Measurements from ENCODE around the gene KLHL42.

Gene KLHL42

GRCh38 chr12:27808841-27809240 lies 28.8 kb downstream of the KLHL42 start:
- CTCF ChIA-PET, result no interaction called here
- Histone ChIP-seq H3K4me1 (ENCODE audit: control insufficient read depth, insufficient read depth, low read length) (no peaks in the 10 kb centered on the region), H3K36me3 (ENCODE audit: control insufficient read depth in 2 of 2, insufficient read depth in 1 of 2, low read length in 2 of 2) (no peaks in the 10 kb centered on the region), H3K27ac (ENCODE audit: extremely low read depth, low read depth, low read length) (no peak overlapping the region), H3K4me3 (ENCODE audit: low read depth, low read length) (no peak overlapping the region), H3K9me3 (ENCODE audit: control insufficient read depth, insufficient read depth, low read depth, low read length) (no peaks in the 10 kb centered on the region)
- POLR2A ChIA-PET, result no interaction called here
- TF ChIP-seq GFI1B (tag by site-specific recombination; IDR thresholded peaks at IDR 0.05) (no peak), MEIS1 (CRISPR knock-in tag; IDR thresholded peaks at IDR 0.05; ENCODE audit: borderline replicate concordance) (no peak), GLI2 (tag by site-specific recombination; IDR thresholded peaks at IDR 0.05; ENCODE audit: borderline replicate concordance, low read depth) (no peak), ZBTB6 (tag by site-specific recombination; IDR thresholded peaks at IDR 0.05) (no peak), ZNF548 (tag by site-specific recombination; IDR thresholded peaks at IDR 0.05) (no peak), ZNF292 (tag by site-specific recombination; IDR thresholded peaks at IDR 0.05; ENCODE audit: borderline replicate concordance, low read depth) (no peak), ZNF311 (tag by site-specific recombination; IDR thresholded peaks at IDR 0.05; ENCODE audit: borderline replicate concordance) (no peak), ZNF747 (tag by site-specific recombination; IDR thresholded peaks at IDR 0.05) (no peak)
- TF ChIP-seq, protein P1, sequence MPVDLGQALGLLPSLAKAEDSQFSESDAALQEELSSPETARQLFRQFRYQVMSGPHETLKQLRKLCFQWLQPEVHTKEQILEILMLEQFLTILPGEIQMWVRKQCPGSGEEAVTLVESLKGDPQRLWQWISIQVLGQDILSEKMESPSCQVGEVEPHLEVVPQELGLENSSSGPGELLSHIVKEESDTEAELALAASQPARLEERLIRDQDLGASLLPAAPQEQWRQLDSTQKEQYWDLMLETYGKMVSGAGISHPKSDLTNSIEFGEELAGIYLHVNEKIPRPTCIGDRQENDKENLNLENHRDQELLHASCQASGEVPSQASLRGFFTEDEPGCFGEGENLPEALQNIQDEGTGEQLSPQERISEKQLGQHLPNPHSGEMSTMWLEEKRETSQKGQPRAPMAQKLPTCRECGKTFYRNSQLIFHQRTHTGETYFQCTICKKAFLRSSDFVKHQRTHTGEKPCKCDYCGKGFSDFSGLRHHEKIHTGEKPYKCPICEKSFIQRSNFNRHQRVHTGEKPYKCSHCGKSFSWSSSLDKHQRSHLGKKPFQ (tag by site-specific recombination; IDR thresholded peaks at IDR 0.05), result no peak

- ChIA-PET CTCF (interaction anchor here (2.5 kb wide), 1 partner anchor 11 kb away, joined by 13 read pairs; no protein-coding TSS in a partner anchor), POLR2A (no interaction called here)
- H3K27ac ChIP-seq (ENCODE audit: extremely low read depth, low read depth, low read length), result no peak overlapping the region
- TF ChIP-seq, protein P2, sequence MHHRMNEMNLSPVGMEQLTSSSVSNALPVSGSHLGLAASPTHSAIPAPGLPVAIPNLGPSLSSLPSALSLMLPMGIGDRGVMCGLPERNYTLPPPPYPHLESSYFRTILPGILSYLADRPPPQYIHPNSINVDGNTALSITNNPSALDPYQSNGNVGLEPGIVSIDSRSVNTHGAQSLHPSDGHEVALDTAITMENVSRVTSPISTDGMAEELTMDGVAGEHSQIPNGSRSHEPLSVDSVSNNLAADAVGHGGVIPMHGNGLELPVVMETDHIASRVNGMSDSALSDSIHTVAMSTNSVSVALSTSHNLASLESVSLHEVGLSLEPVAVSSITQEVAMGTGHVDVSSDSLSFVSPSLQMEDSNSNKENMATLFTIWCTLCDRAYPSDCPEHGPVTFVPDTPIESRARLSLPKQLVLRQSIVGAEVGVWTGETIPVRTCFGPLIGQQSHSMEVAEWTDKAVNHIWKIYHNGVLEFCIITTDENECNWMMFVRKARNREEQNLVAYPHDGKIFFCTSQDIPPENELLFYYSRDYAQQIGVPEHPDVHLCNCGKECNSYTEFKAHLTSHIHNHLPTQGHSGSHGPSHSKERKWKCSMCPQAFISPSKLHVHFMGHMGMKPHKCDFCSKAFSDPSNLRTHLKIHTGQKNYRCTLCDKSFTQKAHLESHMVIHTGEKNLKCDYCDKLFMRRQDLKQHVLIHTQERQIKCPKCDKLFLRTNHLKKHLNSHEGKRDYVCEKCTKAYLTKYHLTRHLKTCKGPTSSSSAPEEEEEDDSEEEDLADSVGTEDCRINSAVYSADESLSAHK (tag by site-specific recombination; IDR thresholded peaks at IDR 0.05), result no peak
- TF ChIP-seq ZNF248 (tag by site-specific recombination; IDR thresholded peaks at IDR 0.05) (no peak), ATF2 (tag by site-specific recombination; IDR thresholded peaks at IDR 0.05; ENCODE audit: low read depth) (no peak), GLI2 (tag by site-specific recombination; IDR thresholded peaks at IDR 0.05; ENCODE audit: borderline replicate concordance, low read depth) (no peak), ZNF660 (tag by site-specific recombination; IDR thresholded peaks at IDR 0.05) (no peak), INSM2 (tag by site-specific recombination; IDR thresholded peaks at IDR 0.05) (no peak), PRDM10 (tag by site-specific recombination; IDR thresholded peaks at IDR 0.05) (no peak)
- no peaks in the 10 kb centered on the region for H3K4me1 ChIP-seq (ENCODE audit: control insufficient read depth, insufficient read depth, low read length)
- no peaks in the 10 kb centered on the region for H3K9me3 ChIP-seq (ENCODE audit: control insufficient read depth, insufficient read depth, low read depth, low read length)
- no peaks in the 10 kb centered on the region for H3K36me3 ChIP-seq (ENCODE audit: control insufficient read depth in 2 of 2, insufficient read depth in 1 of 2, low read length in 2 of 2)
- H3K4me3 ChIP-seq (ENCODE audit: low read depth, low read length), result no peak overlapping the region
Measured at GRCh38 chr12:27810756-27811155, 30.7 kb downstream of the KLHL42 start.

Measured in HEK293 (cell line).